Neural progenitor cell (in vitro differentiated cells): ENCODE data around the gene SAMD4A. TPM values are rescaled to one million over a fixed set of nuclear protein-coding genes. Genes with fewer than 3 reads are reported as not detected.

Experiments
- DNase-seq: peaks from one replicate; pipeline ENCODE4 v3.0.0-alpha.2; 2016; ENCODE audit warnings: low spot score
- H2AFZ ChIP-seq: fragments of 200-600 bp; sonication (generic); replicated peaks from 2 replicates; pipeline ENCODE4 v1.6.1; 2016; ENCODE audit warnings: antibody characterized with exemption
- H3F3A ChIP-seq: fragments of 200-600 bp; sonication (generic); 2 replicates; pipeline ENCODE4 v1.6.1; 2016; ENCODE audit warnings: antibody characterized with exemption, low read depth
- H3K27ac ChIP-seq: fragments of 200-600 bp; sonication (generic); 2 replicates; pipeline ENCODE4 v1.5.1; 2016; ENCODE audit warnings: mild to moderate bottlenecking
- H3K27me3 ChIP-seq: fragments of 200-600 bp; sonication (generic); 2 replicates; pipeline ENCODE4 v1.6.1; 2016; ENCODE audit warnings: mild to moderate bottlenecking, moderate library complexity
- H3K36me3 ChIP-seq: fragments of 200-600 bp; sonication (generic); 2 replicates; pipeline ENCODE4 v1.5.1; 2016
- H3K4me1 ChIP-seq: fragments of 200-600 bp; sonication (generic); 2 replicates; pipeline ENCODE4 v1.6.1; 2016; ENCODE audit warnings: mixed run types
- H3K4me2 ChIP-seq: fragments of 200-600 bp; sonication (generic); 2 replicates; pipeline ENCODE4 v1.6.1; 2016
- H3K4me3 ChIP-seq: fragments of 200-600 bp; sonication (generic); 2 replicates; pipeline ENCODE4 v1.5.1; 2016
- H3K79me2 ChIP-seq: fragments of 200-600 bp; sonication (generic); 2 replicates; pipeline ENCODE4 v1.6.1; 2016; ENCODE audit warnings: low read depth
- H3K9ac ChIP-seq: fragments of 200-600 bp; sonication (generic); 2 replicates; pipeline ENCODE4 v1.6.1; 2016
- H3K9me3 ChIP-seq: fragments of 200-600 bp; sonication (generic); 2 replicates; pipeline ENCODE4 v1.5.1; 2016; ENCODE audit warnings: low read depth
- H4K20me1 ChIP-seq: fragments of 200-600 bp; sonication (generic); 2 replicates; pipeline ENCODE4 v1.6.1; 2016; ENCODE audit warnings: low read depth
- H3K27ac Mint-ChIP-seq: 3 replicates; pipeline ENCODE4 v1.8.0; 2021; ENCODE audit warnings: mixed read lengths
- H3K27me3 Mint-ChIP-seq: 2 replicates; pipeline ENCODE4 v1.8.0; 2022; ENCODE audit warnings: low read depth, mild to moderate bottlenecking, inconsistent platforms, moderate library complexity, mixed read lengths; ENCODE audit not compliant: insufficient read depth
- H3K36me3 Mint-ChIP-seq: 3 replicates; pipeline ENCODE4 v1.8.0; 2021; ENCODE audit warnings: mixed read lengths
- H3K4me1 Mint-ChIP-seq: 3 replicates; pipeline ENCODE4 v1.8.0; 2021; ENCODE audit warnings: mixed read lengths
- H3K4me3 Mint-ChIP-seq: 3 replicates; pipeline ENCODE4 v1.8.0; 2021; ENCODE audit warnings: mild to moderate bottlenecking, moderate library complexity, mixed read lengths
- H3K9me3 Mint-ChIP-seq: 3 replicates; pipeline ENCODE4 v1.8.0; 2020; ENCODE audit warnings: mixed read lengths
- EZH2 ChIP-seq: fragments of 200-600 bp; sonication (generic); IDR thresholded peaks from 2 replicates; pipeline ENCODE4 v1.6.1; 2017; ENCODE audit warnings: antibody characterized with exemption, mild to moderate bottlenecking, moderate library complexity
- EZH2phosphoT487 ChIP-seq: fragments of 200-600 bp; sonication (generic); IDR thresholded peaks from 2 replicates; pipeline ENCODE4 v1.6.1; 2017; ENCODE audit warnings: antibody characterized with exemption
- total RNA-seq: library from RNA; depleted of rRNA; stranded (reverse); fragments of >200 nt; gene quantifications from 2 replicates; pipeline ENCODE4 v1.2.3, GENCODE V29; 2015; ENCODE audit warnings: low replicate concordance
- TF ChIP-seq, protein P1 (sequence below): fragments of 200-600 bp; sonication (generic); IDR thresholded peaks from 2 replicates; pipeline ENCODE4 v1.5.1; 2017; ENCODE audit warnings: antibody characterized with exemption, mild to moderate bottlenecking

The SAMD4A gene
- total RNA-seq, 1 donor from 2014 or later = 4.3 TPM

DNA sequence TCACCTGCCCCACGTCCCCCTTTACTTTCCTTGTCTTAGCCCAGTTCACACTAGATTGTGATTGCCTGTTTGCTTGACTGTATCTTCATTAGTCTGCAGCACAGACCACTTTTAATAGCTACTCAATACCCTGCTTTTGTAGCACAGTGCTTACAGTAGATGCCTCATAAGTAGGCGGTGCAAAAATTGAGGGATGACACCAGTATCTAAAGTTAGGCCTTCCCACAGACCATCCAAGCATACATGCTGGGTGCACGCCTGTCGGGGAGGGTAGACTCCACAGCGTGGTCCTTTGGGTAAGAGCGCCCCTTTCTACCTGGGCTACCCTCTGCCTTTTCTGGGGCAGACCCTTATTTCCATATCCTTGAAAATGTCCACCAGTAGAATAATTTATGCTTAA lies 194.9 kb downstream of the SAMD4A start:
- H3K27me3 ChIP-seq = no peaks in the 10 kb centered on the region
- TF ChIP-seq EZH2phosphoT487 (no peak), EZH2 (no peak)
- peaks cover 6% of the 10 kb centered on the region for H3F3A ChIP-seq
- Mint-ChIP-seq H3K36me3 (peaks cover 24% of the 10 kb centered on the region), H3K27me3 (peaks cover 2% of the 10 kb centered on the region), H3K27ac (no peak overlapping the region), H3K4me3 (no peak overlapping the region), H3K4me1 (peaks cover 34% of the 10 kb centered on the region), H3K9me3 (no peaks in the 10 kb centered on the region)
- H4K20me1 ChIP-seq = no peaks in the 10 kb centered on the region
- H3K4me2 ChIP-seq = no peak overlapping the region
- no peaks in the 10 kb centered on the region for H3K79me2 ChIP-seq
- no peak overlapping the region for H3K4me3 ChIP-seq
- H3K27ac ChIP-seq = no peak overlapping the region
- H2AFZ ChIP-seq = no peak overlapping the region
- no peaks in the 10 kb centered on the region for H3K9me3 ChIP-seq
- no peak for DNase-seq
- no peak overlapping the region for H3K9ac ChIP-seq
- no peaks in the 10 kb centered on the region for H3K36me3 ChIP-seq
- peaks cover 29% of the 10 kb centered on the region for H3K4me1 ChIP-seq

DNA sequence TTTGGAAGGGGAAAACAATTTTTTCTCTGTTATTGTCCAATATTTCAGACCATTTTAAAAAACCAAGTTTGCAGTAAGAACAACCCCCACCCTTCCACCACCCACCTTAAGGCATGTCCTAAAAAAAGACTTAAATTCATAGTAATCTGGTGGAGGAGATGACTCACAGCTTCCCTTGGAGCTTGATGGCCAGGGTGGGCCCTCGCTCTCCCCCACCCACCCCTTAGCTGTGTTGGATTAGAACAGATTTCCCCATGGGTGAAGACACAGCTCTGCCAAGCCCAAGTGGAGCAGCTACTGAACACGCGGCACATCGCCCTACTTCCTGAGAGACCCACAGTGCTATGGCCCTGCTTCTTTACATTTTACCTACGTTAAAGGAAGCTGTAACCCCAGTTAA lies 195.4 kb downstream of the SAMD4A start:
- H3K79me2 ChIP-seq = no peaks in the 10 kb centered on the region
- H3K27ac Mint-ChIP-seq = no peak overlapping the region
- H3K4me3 Mint-ChIP-seq = no peak overlapping the region
- no peak overlapping the region for H2AFZ ChIP-seq
- H3K4me1 Mint-ChIP-seq = peaks cover 34% of the 10 kb centered on the region
- peaks cover 6% of the 10 kb centered on the region for H3F3A ChIP-seq
- no peak overlapping the region for H3K4me3 ChIP-seq
- no peaks in the 10 kb centered on the region for H3K9me3 ChIP-seq
- no peak overlapping the region for H3K4me2 ChIP-seq
- no peaks in the 10 kb centered on the region for H3K36me3 ChIP-seq
- no peak for DNase-seq
- no peak overlapping the region for H3K27ac ChIP-seq
- TF ChIP-seq, protein P1, sequence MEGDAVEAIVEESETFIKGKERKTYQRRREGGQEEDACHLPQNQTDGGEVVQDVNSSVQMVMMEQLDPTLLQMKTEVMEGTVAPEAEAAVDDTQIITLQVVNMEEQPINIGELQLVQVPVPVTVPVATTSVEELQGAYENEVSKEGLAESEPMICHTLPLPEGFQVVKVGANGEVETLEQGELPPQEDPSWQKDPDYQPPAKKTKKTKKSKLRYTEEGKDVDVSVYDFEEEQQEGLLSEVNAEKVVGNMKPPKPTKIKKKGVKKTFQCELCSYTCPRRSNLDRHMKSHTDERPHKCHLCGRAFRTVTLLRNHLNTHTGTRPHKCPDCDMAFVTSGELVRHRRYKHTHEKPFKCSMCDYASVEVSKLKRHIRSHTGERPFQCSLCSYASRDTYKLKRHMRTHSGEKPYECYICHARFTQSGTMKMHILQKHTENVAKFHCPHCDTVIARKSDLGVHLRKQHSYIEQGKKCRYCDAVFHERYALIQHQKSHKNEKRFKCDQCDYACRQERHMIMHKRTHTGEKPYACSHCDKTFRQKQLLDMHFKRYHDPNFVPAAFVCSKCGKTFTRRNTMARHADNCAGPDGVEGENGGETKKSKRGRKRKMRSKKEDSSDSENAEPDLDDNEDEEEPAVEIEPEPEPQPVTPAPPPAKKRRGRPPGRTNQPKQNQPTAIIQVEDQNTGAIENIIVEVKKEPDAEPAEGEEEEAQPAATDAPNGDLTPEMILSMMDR = no peak
- no peak for TF ChIP-seq EZH2phosphoT487
- TF ChIP-seq EZH2 = no peak
- no peaks in the 10 kb centered on the region for H4K20me1 ChIP-seq
- no peak overlapping the region for H3K9ac ChIP-seq
- H3K27me3 ChIP-seq = no peaks in the 10 kb centered on the region
- H3K4me1 ChIP-seq = peaks cover 29% of the 10 kb centered on the region
- peaks cover 26% of the 10 kb centered on the region for H3K36me3 Mint-ChIP-seq
- peaks cover 2% of the 10 kb centered on the region for H3K27me3 Mint-ChIP-seq
- no peaks in the 10 kb centered on the region for H3K9me3 Mint-ChIP-seq

DNA sequence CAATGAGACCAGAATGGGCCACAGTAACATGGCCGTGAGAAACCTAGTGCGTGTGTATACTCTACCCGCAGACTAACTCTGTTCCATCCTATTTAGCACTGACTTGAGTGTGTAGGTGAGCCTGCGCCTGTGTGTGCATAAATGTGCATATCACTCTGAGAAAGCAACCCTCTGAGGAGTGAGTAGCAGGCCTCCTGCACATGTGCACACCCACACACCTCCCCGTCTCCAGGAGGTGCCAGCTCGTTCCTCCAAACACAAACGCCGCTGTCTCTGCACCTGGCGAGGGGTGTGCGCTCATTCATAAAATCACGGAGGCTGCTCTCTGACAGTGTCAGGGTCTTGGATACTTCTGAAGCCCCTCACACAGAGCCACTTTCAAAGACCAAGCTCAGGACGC lies 196.8 kb downstream of the SAMD4A start:
- Mint-ChIP-seq H3K36me3 (peaks cover 26% of the 10 kb centered on the region), H3K27ac (peak overlapping the region; percentile 90), H3K4me3 (no peak overlapping the region), H3K4me1 (peaks cover 34% of the 10 kb centered on the region), H3K27me3 (peaks cover 2% of the 10 kb centered on the region), H3K9me3 (no peaks in the 10 kb centered on the region)
- Histone ChIP-seq H3K4me2 (no peak overlapping the region), H3K79me2 (no peaks in the 10 kb centered on the region), H3K4me1 (peaks cover 29% of the 10 kb centered on the region), H3K36me3 (no peaks in the 10 kb centered on the region), H3F3A (peaks cover 6% of the 10 kb centered on the region), H2AFZ (no peak overlapping the region), H3K27me3 (no peaks in the 10 kb centered on the region), H3K9me3 (no peaks in the 10 kb centered on the region), H3K9ac (no peak overlapping the region), H4K20me1 (no peaks in the 10 kb centered on the region), H3K27ac (no peak overlapping the region), H3K4me3 (no peak overlapping the region)
- no peak for DNase-seq
- no peak for TF ChIP-seq EZH2phosphoT487
- TF ChIP-seq EZH2 = no peak
- TF ChIP-seq, protein P1 = no peak

DNA sequence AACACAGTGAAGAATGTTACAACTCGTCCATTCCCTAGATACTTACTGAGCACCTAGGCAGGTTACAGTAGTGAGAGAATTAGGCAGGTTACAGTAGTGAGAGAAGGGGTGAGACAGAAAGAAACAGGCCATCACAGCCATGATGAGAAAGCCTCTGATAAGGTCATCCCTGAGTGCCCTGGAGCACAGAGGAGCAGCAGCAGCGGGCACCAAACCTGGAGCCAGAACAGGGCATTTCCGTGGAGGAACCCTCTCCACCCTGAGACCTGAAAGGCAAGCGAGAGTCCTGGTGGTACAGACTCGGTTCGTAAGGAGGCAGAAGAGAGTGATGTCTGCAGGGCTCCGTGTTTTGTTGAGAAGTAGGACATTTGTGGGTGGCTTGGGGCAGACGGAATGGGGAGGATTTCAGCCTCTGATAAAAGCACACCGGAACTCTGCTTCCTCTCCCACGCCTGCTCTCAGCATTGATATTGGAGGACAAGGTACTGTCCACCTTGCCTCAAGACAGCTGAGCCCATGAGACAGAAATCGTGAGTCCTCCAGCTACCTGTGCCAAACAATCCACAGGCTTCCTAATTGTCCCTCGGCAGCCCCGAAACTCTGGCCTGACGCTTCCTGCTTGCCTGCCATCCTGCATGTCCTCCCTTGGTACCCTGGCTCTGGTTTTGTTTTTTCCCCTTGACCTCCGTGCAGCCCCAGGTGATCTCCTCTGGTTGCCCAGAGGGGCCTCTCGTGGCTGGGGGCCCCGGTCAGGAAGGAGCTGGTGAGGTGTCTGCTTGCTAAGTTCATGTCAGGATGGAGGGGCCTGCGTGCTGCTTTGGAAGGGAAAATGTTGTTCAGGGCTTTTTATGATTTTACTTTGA lies 199.6 kb downstream of the SAMD4A start:
- Histone ChIP-seq H3K27me3 (no peaks in the 10 kb centered on the region), H3K36me3 (no peaks in the 10 kb centered on the region), H3K27ac (no peak overlapping the region), H2AFZ (peak overlapping the region; percentile 63), H3F3A (peaks cover 6% of the 10 kb centered on the region), H3K4me2 (no peak overlapping the region), H3K79me2 (no peaks in the 10 kb centered on the region), H3K9ac (no peak overlapping the region), H4K20me1 (no peaks in the 10 kb centered on the region), H3K4me1 (peaks cover 17% of the 10 kb centered on the region), H3K4me3 (no peak overlapping the region), H3K9me3 (no peaks in the 10 kb centered on the region)
- peak overlapping the region; percentile 86 for H3K27ac Mint-ChIP-seq
- H3K36me3 Mint-ChIP-seq = peaks cover 26% of the 10 kb centered on the region
- H3K4me1 Mint-ChIP-seq = peaks cover 26% of the 10 kb centered on the region
- H3K4me3 Mint-ChIP-seq = no peak overlapping the region
- H3K9me3 Mint-ChIP-seq = no peaks in the 10 kb centered on the region
- DNase-seq = no peak
- TF ChIP-seq, protein P1 = no peak
- TF ChIP-seq EZH2phosphoT487 (no peak), EZH2 (no peak)
- H3K27me3 Mint-ChIP-seq = no peaks in the 10 kb centered on the region
